Activated CD4-positive, alpha-beta T cell treated with anti-CD3 and anti-CD28 coated beads, Interleukin-2, Interleukin-4, amounts not matched to agents 100 ng/mL and 50 ng/mL, durations not matched to agents 16 hours and 8 hours (primary cell): ENCODE measurements around the gene EDA.
"Not testable (repeated sequence)": the region's sequence is repeated elsewhere in the genome, so short reads cannot be mapped to it uniquely, and the experiment has no call there.

ENCODE experiments used
- DNase-seq: peaks from one replicate; pipeline ENCODE4 v3.0.0-alpha.2; 2020; ENCODE audit warnings: low spot score

EDA gene

DNA sequence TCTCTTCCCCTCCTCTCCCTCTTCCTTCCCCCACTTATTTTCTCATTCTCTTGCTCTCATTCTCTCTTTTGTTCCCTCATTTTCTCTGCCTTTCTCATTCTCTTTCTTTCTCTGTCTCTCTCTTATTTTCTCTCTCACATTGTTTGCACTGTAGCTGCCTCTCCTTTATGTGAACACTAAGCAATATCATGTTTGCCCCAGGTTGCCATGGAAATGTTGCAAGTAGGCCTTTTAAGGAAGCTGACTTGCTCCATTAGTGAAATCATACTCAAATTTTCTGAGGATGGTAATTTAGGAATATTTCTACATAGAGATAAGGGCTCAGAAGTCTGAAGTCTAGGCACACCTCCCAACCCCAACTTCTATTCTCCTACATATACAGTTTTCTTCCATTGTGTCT lies 130.1 kb downstream of the EDA start:
- DNase-seq: no peak

- DNase-seq: no peak
Measured at GRCh38 chrX:69748055-69748454, 132.1 kb downstream of the EDA start.

DNA sequence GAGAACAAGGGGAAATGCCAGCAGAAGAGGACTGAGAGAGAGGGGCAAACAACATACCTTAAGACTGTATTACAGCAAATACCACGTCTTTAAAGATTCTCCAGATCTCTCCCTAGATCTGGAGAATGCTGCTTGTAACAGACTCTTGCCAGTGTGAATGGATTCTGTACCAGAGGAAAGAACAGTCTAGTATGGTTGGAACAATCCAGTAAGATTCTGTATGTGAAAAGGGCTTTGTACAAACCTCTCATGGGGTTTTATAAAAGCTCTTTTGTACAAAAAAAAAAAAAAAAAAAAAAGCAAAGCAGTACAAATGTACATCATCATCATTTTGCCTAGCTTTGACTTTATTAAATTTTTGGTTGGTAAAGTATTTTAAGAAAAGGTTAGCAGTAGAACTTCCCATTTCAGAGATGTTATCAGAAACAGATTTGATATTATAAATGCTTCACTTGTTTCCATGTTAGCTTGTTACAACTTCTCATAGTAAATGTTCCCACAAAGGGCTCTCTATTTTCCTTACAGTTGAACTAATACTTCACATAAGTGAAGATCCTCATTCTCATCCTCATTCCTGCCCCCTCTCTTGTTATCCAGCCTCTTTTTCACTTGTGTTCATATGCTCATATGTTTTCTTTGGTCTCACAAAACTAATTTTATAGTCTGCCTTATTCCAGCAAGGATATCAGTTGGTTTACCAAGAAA lies 144.2 kb downstream of the EDA start:
- no peak for DNase-seq

GRCh38 chrX:69761633-69762032 lies 145.7 kb downstream of the EDA start:
- no peak for DNase-seq

DNA sequence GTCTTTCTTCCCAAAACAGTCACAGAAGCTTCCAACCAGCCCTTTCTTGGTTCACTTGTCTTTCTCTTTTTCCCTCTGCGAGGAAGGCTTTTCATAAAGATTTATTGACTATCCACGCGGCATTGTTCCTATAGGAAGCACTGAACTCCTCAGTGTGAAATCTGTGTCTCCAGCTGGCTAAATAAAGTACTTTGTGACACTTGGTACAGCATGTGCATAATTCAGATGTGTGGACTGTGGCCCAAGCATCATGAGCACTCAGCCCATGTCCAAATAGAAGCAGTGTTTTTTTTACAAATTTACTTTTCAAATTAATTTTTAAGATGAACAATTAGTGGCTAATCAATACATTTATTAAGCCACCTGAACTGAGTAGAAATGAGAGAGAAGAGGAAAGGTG lies 146.4 kb downstream of the EDA start:
- DNase-seq: no peak

- no peak for DNase-seq
Measured at GRCh38 chrX:69793260-69793935, 177.5 kb downstream of the EDA start.

DNA sequence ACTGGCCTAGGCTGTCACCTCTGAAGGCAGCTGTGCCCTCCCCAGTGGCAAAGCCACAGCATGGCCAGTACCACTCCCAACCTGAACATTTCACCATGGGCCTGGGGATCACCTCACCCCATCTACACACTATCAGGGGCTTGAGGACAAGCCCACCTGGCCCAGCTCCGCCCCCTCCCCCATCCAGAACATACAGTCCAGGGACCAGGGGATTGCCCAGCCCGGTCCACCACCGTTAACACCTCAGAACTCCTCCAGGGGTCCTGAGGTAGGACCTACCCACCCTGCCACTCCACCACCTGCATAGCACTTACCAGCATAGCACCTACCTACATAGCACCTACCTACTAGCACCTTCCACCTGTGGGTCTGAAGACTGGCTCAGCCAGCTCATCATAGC lies 179.8 kb downstream of the EDA start:
- no peak for DNase-seq

DNA sequence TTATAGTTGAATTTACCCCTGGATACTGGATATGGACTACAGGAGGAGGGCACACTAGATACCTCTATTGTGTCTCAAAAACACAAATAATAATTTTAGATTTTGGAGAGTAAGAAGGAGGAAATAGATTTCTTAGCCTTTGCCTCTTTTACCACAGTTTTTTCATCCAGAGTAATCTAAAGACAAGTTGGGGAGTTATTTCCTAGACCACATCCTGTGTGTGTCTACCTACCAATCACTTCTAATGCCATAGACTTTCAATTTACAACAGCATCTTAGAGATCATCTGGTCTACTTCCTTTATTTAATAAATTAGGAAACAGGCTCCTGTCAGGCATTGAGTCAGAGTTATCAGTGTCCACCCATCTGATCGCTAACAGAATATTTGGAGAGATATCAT lies 191.5 kb downstream of the EDA start:
- no peak for DNase-seq

GRCh38 chrX:69808375-69808774 lies 192.5 kb downstream of the EDA start:
- DNase-seq: peak; percentile 37

DNA sequence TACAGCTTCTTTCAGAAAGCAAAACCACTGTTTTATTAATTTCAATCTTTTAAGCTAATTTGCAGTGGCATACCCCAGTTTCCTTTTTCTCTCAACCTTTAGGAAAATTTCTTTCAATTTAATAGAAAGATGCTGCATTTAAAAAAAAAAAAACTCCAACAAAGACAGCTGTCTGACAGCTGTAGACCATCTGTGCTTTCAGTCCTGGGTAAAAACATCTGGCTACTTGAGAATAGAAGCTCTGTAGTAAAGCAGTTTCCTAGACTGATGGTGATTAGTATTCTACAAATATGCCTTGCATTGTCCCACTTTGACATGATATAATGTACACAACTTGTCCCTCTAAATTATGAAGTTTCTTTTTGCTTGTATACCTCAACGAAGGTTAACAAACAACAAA lies 197.8 kb downstream of the EDA start:
- no peak for DNase-seq

- DNase-seq: no peak
Measured at GRCh38 chrX:69815063-69815462, 199.2 kb downstream of the EDA start.

DNA sequence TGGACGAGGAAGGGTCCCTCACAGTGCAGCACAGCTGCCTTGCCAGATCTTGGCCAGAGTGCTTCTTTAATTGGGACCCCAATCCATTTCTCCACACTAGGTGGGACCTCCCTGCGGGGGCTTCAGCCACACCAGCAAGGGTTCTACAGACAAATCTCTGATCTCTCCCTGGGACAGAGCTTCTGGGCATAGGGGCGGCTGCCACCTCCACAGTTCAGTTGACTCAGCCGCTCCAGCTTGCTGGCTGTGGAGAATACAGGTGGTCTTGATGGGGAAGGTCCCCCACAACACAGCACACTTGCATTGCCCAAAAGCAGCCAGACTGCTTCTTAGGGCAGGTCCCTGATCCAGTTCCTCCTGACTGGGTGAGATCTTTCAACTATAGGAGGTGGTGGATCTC lies 199.6 kb downstream of the EDA start:
- DNase-seq: no peak

DNA sequence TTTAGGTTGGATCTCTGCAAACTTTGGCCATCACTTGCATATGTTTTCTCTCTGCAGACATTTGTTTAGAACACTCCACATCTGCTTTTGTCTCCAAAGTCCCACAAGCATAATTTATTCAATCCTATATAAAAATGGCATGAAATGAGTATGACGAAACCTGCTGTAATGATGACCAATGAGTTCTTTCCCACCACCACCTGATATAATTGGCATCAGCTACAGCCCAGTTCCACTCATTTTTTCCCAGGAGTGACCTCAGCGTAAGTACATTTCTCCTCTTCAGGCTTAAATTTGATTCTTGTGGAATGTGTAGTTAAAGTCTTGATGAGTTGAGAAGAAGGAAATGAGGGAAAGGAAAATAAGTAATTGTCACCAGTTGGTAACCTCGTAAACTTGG lies 228.7 kb downstream of the EDA start:
- DNase-seq: no peak

GRCh38 chrX:69859999-69860398 lies 244.1 kb downstream of the EDA start:
- not testable (repeated sequence) for DNase-seq

DNA sequence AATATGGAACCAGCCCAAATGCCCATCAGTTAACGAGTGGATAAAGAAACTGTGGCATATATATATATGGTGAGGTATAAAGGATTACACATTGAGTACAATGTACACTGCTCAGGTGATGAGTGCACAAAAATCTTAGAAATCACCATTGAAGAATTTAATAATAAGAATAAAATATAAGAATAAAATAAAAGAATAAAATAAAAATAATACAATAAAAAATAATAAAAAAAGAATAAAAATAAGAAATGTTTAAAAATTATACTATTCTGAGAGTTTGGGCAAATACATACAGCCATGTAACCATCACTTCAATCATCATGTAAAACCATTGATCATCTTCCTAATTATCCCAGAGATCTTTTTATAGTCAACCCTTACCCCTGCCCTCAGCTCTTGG lies 260.3 kb downstream of the EDA start:
- no peak for DNase-seq

DNA sequence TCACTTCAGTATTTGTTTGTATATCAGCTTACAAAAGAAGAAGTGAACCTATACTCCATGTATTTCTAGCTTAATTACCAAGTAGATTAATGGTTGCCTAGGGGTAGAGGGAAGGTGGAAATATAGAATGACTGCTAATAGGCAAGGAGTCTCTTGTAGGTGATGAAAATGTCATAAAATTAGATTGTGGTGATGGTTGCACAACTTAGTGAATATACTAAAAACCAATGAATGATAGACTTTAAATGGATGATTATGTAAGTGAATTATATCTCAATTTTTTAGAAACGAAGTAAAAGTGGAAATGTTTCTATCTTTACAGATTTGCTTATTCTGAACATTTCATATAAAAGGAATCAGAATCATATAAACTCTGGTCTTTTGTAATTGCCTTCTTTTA lies 268.3 kb downstream of the EDA start:
- DNase-seq: no peak

DNA sequence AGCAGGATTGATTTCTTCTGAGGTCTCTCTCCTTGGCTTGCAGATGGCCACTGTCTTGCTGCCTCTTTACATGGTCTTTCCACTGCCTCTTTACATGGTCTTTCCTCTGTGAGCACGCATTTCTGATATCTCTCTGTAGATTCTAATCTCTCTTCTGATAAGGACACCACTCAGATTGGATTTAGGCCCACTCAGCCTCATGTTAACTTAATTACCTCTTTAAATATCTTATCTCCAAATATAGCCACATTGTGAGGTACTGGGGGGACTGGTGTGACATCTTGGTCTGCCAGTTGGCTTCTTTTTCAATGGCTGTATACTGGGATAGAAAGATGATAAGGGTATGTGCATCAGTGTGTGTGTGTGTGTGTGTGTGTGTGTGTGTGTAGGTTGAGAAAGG lies 280.1 kb downstream of the EDA start:
- no peak for DNase-seq

- no peak for DNase-seq
Measured at GRCh38 chrX:69900491-69900890, 284.6 kb downstream of the EDA start.

GRCh38 chrX:69906447-69906846 lies 290.5 kb downstream of the EDA start:
- no peak for DNase-seq

GRCh38 chrX:69914781-69915180 lies 298.9 kb downstream of the EDA start:
- DNase-seq: no peak

DNA sequence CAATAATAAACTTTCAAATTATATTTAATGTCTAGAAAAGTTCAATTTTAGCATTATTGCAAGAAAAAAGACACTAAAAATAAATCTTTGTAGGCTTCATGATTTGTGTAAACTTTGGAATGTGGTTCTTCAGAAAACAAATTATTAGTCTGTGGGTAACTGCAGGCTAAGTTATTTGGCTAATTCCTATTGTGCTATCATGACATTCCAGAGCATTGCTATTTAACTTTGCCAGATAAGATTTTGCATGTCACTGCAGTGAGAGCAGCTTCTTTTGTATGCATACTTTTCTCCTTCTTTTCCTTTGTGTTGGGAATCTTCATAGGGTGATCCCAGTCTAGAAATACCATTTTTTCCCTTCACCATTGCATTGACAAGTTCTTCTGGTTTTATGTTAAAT lies 303.8 kb downstream of the EDA start:
- no peak for DNase-seq

DNA sequence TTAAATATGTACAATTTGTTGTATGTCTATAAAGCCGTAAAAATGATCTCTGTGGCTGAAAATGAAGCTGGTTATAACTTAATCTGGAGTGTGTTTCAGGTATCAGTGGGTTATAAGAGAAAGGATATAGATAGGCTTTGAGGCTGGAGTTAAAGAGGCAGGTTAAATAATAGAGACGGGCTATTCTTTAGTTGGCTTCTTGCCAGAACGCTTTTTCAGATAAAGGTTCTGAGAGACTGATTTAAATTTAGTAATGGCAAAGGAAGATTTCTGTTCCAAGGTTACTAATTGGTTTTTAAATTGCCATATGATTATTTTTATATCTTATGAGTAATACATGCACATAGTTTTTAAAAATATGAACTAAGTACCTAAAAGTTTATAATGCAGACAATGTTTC lies 316.4 kb downstream of the EDA start:
- DNase-seq: no peak

GRCh38 chrX:69948276-69948797 lies 332.4 kb downstream of the EDA start:
- DNase-seq: no peak

DNA sequence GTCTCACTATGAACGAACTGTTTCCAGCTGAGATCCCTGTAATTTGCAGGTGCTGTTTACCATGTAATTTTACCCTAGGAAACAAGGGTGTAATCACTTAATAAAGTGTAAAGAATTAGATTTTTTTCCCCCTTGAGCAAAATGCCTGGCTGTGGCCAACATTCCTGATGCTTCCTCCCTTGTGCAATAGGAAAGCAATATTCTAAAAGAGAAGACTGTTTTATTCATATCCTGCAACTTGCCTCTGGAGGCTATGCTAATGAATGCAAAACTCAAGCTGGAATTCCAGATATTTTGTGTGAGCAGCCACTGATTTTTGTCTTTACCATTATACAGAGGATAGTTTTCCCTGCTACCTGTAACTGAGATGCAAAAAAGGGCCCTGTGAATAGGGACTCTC lies 335.8 kb downstream of the EDA start:
- DNase-seq: no peak
